Hepatocyte (in vitro differentiated cells): ENCODE measurements around the gene ME3. TPM values are rescaled to one million over a fixed set of nuclear protein-coding genes. Genes with fewer than 3 reads are reported as not detected.

Experiments used
- DNase-seq: peaks from one replicate; pipeline ENCODE4 v3.0.0-alpha.2; 2016; ENCODE audit warnings: low spot score
- H2AFZ ChIP-seq: fragments of 200-600 bp; sonication (generic); 2 replicates; pipeline ENCODE4 v1.6.0; 2016; ENCODE audit warnings: antibody characterized with exemption, mild to moderate bottlenecking
- H3K27ac ChIP-seq: fragments of 200-600 bp; sonication (generic); 2 replicates; pipeline ENCODE4 v1.5.1; 2016; ENCODE audit warnings: mild to moderate bottlenecking
- H3K27me3 ChIP-seq: fragments of 200-600 bp; sonication (generic); 2 replicates; pipeline ENCODE4 v1.6.1; 2016
- H3K36me3 ChIP-seq: fragments of 200-600 bp; sonication (generic); replicated peaks from 2 replicates; pipeline ENCODE4 v1.5.1; 2016; ENCODE audit warnings: low read depth; ENCODE audit not compliant: insufficient read depth
- H3K4me1 ChIP-seq: fragments of 200-600 bp; sonication (generic); 2 replicates; pipeline ENCODE4 v1.5.1; 2016; ENCODE audit warnings: mild to moderate bottlenecking, moderate library complexity; ENCODE audit not compliant: insufficient read depth
- H3K4me2 ChIP-seq: fragments of 200-600 bp; sonication (generic); 2 replicates; pipeline ENCODE4 v1.6.0; 2016
- H3K4me3 ChIP-seq: fragments of 200-600 bp; sonication (generic); 2 replicates; pipeline ENCODE4 v1.5.1; 2016; ENCODE audit warnings: mild to moderate bottlenecking
- H3K79me2 ChIP-seq: fragments of 200-600 bp; sonication (generic); 2 replicates; pipeline ENCODE4 v1.6.0; 2017; ENCODE audit warnings: mild to moderate bottlenecking
- H3K9me2 ChIP-seq: fragments of 200-600 bp; sonication (generic); replicated peaks from 2 replicates; pipeline ENCODE4 v1.6.0; 2017; ENCODE audit warnings: mild to moderate bottlenecking; ENCODE audit not compliant: insufficient read depth
- H3K9me3 ChIP-seq: fragments of 200-600 bp; sonication (generic); 2 replicates; pipeline ENCODE4 v1.5.1; 2016; ENCODE audit warnings: low read depth, mild to moderate bottlenecking
- H4K20me1 ChIP-seq: fragments of 200-600 bp; sonication (generic); 2 replicates; pipeline ENCODE4 v1.6.0; 2016; ENCODE audit warnings: mild to moderate bottlenecking; ENCODE audit not compliant: insufficient read depth, poor library complexity, severe bottlenecking
- EZH2 ChIP-seq: fragments of 200-600 bp; sonication (generic); IDR thresholded peaks from 2 replicates; pipeline ENCODE4 v1.6.1; 2016; ENCODE audit warnings: antibody characterized with exemption, mild to moderate bottlenecking, borderline replicate concordance
- EZH2phosphoT487 ChIP-seq: fragments of 200-600 bp; sonication (generic); IDR thresholded peaks from one replicate; pipeline ENCODE4 v1.6.1; 2018; ENCODE audit warnings: antibody characterized with exemption, mild to moderate bottlenecking, low read depth, moderate library complexity; ENCODE audit not compliant: unreplicated experiment, severe bottlenecking
- WGBS: methylation state at CpG from one replicate; pipeline ENCODE4 v1.1.6; 2016; ENCODE audit warnings: low lambda C conversion rate; ENCODE audit errors: missing lambda C conversion rate; 5-methylcytosine and 5-hydroxymethylcytosine counted together
- polyA plus RNA-seq: library from polyadenylated mRNA; unstranded; fragments of >200 nt; fragmentation: Nextera tagmentation; extraction: Ambion mirVana; gene quantifications from 2 replicates; pipeline ENCODE4 v1.2.1, GENCODE V29; 2016
- total RNA-seq: library from RNA; depleted of rRNA; stranded (reverse); fragments of >200 nt; gene quantifications from 2 replicates; pipeline ENCODE4 v1.2.3, GENCODE V29; 2014
- TF ChIP-seq, protein P1 (sequence below): fragments of 200-600 bp; sonication (generic); IDR thresholded peaks from 2 replicates; pipeline ENCODE4 v1.5.1; 2016; ENCODE audit warnings: antibody characterized with exemption, mild to moderate bottlenecking; ENCODE audit not compliant: poor library complexity

Gene ME3
- total and polyA plus RNA-seq, 2 experiments from 2014 or later: 10.3 to 16.1 TPM

DNA sequence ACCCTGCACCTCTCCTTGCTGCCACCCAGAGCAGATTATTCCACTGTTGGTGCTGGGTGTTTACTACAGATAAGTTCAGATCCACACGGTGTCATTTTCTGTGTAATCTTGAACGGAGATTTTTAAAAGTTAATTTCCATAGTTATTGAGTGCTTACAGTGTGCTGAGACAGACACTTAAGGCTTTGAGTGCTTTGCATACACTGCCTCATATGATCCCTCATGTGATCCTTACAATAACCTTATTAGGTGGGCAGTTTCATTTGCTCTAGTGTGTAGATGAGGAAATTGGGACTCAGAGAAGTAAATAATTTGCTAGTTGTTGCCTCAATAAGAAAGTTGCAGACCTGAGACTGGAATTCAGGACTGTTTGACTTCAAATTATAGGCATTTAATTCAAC lies 32.3 kb upstream of the ME3 start:
- Histone ChIP-seq H3K27me3 (no peaks in the 10 kb centered on the region), H3K9me2 (no peaks in the 10 kb centered on the region), H3K36me3 (no peaks in the 10 kb centered on the region), H3K9me3 (no peaks in the 10 kb centered on the region), H3K4me2 (no peak overlapping the region), H2AFZ (no peak overlapping the region), H4K20me1 (no peaks in the 10 kb centered on the region), H3K4me3 (no peak overlapping the region), H3K4me1 (no peaks in the 10 kb centered on the region), H3K79me2 (no peaks in the 10 kb centered on the region), H3K27ac (no peak overlapping the region)
- no peak for DNase-seq
- no peak for TF ChIP-seq EZH2
- TF ChIP-seq, protein P1, sequence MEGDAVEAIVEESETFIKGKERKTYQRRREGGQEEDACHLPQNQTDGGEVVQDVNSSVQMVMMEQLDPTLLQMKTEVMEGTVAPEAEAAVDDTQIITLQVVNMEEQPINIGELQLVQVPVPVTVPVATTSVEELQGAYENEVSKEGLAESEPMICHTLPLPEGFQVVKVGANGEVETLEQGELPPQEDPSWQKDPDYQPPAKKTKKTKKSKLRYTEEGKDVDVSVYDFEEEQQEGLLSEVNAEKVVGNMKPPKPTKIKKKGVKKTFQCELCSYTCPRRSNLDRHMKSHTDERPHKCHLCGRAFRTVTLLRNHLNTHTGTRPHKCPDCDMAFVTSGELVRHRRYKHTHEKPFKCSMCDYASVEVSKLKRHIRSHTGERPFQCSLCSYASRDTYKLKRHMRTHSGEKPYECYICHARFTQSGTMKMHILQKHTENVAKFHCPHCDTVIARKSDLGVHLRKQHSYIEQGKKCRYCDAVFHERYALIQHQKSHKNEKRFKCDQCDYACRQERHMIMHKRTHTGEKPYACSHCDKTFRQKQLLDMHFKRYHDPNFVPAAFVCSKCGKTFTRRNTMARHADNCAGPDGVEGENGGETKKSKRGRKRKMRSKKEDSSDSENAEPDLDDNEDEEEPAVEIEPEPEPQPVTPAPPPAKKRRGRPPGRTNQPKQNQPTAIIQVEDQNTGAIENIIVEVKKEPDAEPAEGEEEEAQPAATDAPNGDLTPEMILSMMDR: no peak
- no peak for TF ChIP-seq EZH2phosphoT487
- WGBS: 64% methylated on average over 2 of the region's 2 CpGs

GRCh38 chr11:86703987-86704386 lies 31.6 kb upstream of the ME3 start:
- Histone ChIP-seq H2AFZ (no peak overlapping the region), H3K36me3 (no peaks in the 10 kb centered on the region), H3K9me2 (no peaks in the 10 kb centered on the region), H3K9me3 (no peaks in the 10 kb centered on the region), H3K4me2 (no peak overlapping the region), H3K27me3 (no peaks in the 10 kb centered on the region), H3K27ac (no peak overlapping the region), H4K20me1 (no peaks in the 10 kb centered on the region), H3K79me2 (no peaks in the 10 kb centered on the region), H3K4me3 (no peak overlapping the region), H3K4me1 (no peaks in the 10 kb centered on the region)
- TF ChIP-seq, protein P1: no peak
- TF ChIP-seq EZH2phosphoT487: no peak
- TF ChIP-seq EZH2: no peak
- WGBS: 84% methylated on average over 7 of the region's 7 CpGs
- no peak for DNase-seq

- Histone ChIP-seq H3K4me1 (no peaks in the 10 kb centered on the region), H3K4me2 (no peak overlapping the region), H2AFZ (no peak overlapping the region), H3K9me3 (no peaks in the 10 kb centered on the region), H3K79me2 (no peaks in the 10 kb centered on the region), H3K9me2 (no peaks in the 10 kb centered on the region), H4K20me1 (no peaks in the 10 kb centered on the region), H3K27me3 (no peaks in the 10 kb centered on the region), H3K36me3 (no peaks in the 10 kb centered on the region), H3K4me3 (no peak overlapping the region), H3K27ac (no peak overlapping the region)
- no peak for DNase-seq
- 89% methylated on average over 4 of the region's 4 CpGs for WGBS
- no peak for TF ChIP-seq EZH2phosphoT487
- no peak for TF ChIP-seq EZH2
- TF ChIP-seq, protein P1: no peak
Observed at GRCh38 chr11:86702220-86702983, 30.0 kb upstream of the ME3 start.
